Measurements from ENCODE around the gene VEGFD. TPM values are rescaled to one million over a fixed set of nuclear protein-coding genes. Genes with fewer than 3 reads are reported as not detected.

VEGFD gene
- total RNA-seq, 1 donor from 2014 or later: 0.56 TPM

GRCh38 chrX:15301924-15302323, 82.3 kb downstream of the VEGFD start:
- Mint-ChIP-seq H3K36me3 (ENCODE audit: low read depth, unreplicated experiment) (no peaks in the 10 kb centered on the region), H3K27ac (ENCODE audit: unreplicated experiment) (no peak overlapping the region), H3K27me3 (ENCODE audit: unreplicated experiment) (no peaks in the 10 kb centered on the region), H3K4me1 (ENCODE audit: unreplicated experiment) (peaks cover 23% of the 10 kb centered on the region), H3K4me3 (ENCODE audit: unreplicated experiment) (no peak overlapping the region), H3K9me3 (ENCODE audit: unreplicated experiment) (no peaks in the 10 kb centered on the region)
- no peak for DNase-seq (ENCODE audit: low spot score)
- no peak for TF ChIP-seq CTCF (IDR thresholded peaks at IDR 0.05; ENCODE audit: unreplicated experiment)

- H3K4me1 Mint-ChIP-seq (ENCODE audit: unreplicated experiment): peaks cover 23% of the 10 kb centered on the region
Observed at GRCh38 chrX:15299941-15300851, 84.0 kb downstream of the VEGFD start.

GRCh38 chrX:15298780-15299179, 85.4 kb downstream of the VEGFD start:
- no peaks in the 10 kb centered on the region for H3K27me3 Mint-ChIP-seq (ENCODE audit: unreplicated experiment)
- no peaks in the 10 kb centered on the region for H3K9me3 Mint-ChIP-seq (ENCODE audit: unreplicated experiment)
- TF ChIP-seq CTCF (IDR thresholded peaks at IDR 0.05; ENCODE audit: unreplicated experiment): no peak
- no peaks in the 10 kb centered on the region for H3K36me3 Mint-ChIP-seq (ENCODE audit: low read depth, unreplicated experiment)
- DNase-seq (ENCODE audit: low spot score): no peak
- H3K4me1 Mint-ChIP-seq (ENCODE audit: unreplicated experiment): peaks cover 23% of the 10 kb centered on the region
- peak overlapping the region; percentile 18 for H3K4me3 Mint-ChIP-seq (ENCODE audit: unreplicated experiment)
- H3K27ac Mint-ChIP-seq (ENCODE audit: unreplicated experiment): peak overlapping the region; percentile 98

More at GRCh38 chrX:15299941-15300851, 84.0 kb downstream of the VEGFD start:
- H3K36me3 Mint-ChIP-seq (ENCODE audit: low read depth, unreplicated experiment): no peaks in the 10 kb centered on the region
- no peaks in the 10 kb centered on the region for H3K27me3 Mint-ChIP-seq (ENCODE audit: unreplicated experiment)
- no peak for DNase-seq (ENCODE audit: low spot score)
- peak overlapping the region; percentile 3 for H3K4me3 Mint-ChIP-seq (ENCODE audit: unreplicated experiment)
- peak; percentile 31 for TF ChIP-seq CTCF (IDR thresholded peaks at IDR 0.05; ENCODE audit: unreplicated experiment)
- H3K9me3 Mint-ChIP-seq (ENCODE audit: unreplicated experiment): no peaks in the 10 kb centered on the region
- peak overlapping the region; percentile 87 for H3K27ac Mint-ChIP-seq (ENCODE audit: unreplicated experiment)

- H3K27ac Mint-ChIP-seq (ENCODE audit: unreplicated experiment): peak overlapping the region; percentile 98
- DNase-seq (ENCODE audit: low spot score): no peak
- H3K36me3 Mint-ChIP-seq (ENCODE audit: low read depth, unreplicated experiment): no peaks in the 10 kb centered on the region
- no peaks in the 10 kb centered on the region for H3K9me3 Mint-ChIP-seq (ENCODE audit: unreplicated experiment)
- H3K4me1 Mint-ChIP-seq (ENCODE audit: unreplicated experiment): peaks cover 23% of the 10 kb centered on the region
- no peak for TF ChIP-seq CTCF (IDR thresholded peaks at IDR 0.05; ENCODE audit: unreplicated experiment)
- H3K4me3 Mint-ChIP-seq (ENCODE audit: unreplicated experiment): peak overlapping the region; percentile 56
- H3K27me3 Mint-ChIP-seq (ENCODE audit: unreplicated experiment): no peaks in the 10 kb centered on the region
Observed at GRCh38 chrX:15298201-15298600, 86.0 kb downstream of the VEGFD start.

Other genes with a start within 250 kb of the VEGFD start
- 2.8 TPM for gene ASB9, start 114.3 kb downstream of the VEGFD start, total RNA-seq (ENCODE audit: unreplicated experiment)
- not detected for gene ASB11, start 68.8 kb downstream of the VEGFD start, total RNA-seq (ENCODE audit: unreplicated experiment)
- gene PIGA, start 48.9 kb downstream of the VEGFD start, total RNA-seq (ENCODE audit: unreplicated experiment): 12.8 TPM
- gene PIR, start 108.9 kb upstream of the VEGFD start, total RNA-seq (ENCODE audit: unreplicated experiment): 47.3 TPM
- gene BMX, start 116.4 kb upstream of the VEGFD start, total RNA-seq (ENCODE audit: unreplicated experiment): 0.74 TPM
- not detected for gene ACE2, start 216.5 kb upstream of the VEGFD start, total RNA-seq (ENCODE audit: unreplicated experiment)